GM23338 (cell line): ENCODE data around the gene ZAR1. TPM values are rescaled to one million over a fixed set of nuclear protein-coding genes. Genes with fewer than 3 reads are reported as not detected.

Experiments
- ATAC-seq: fragments of 200-7000 bp; cut with Tn5 transposase; 3 replicates; pipeline ENCODE4 v1.9.1; 2020
- DNase-seq: peaks from one replicate; pipeline ENCODE4 v3.0.0-alpha.2; 2015; ENCODE audit warnings: low spot score
- H2AFZ ChIP-seq: fragments of 200-600 bp; sonication (generic); 2 replicates; pipeline ENCODE4 v1.8.0; 2016; ENCODE audit warnings: antibody characterized with exemption, mild to moderate bottlenecking, moderate library complexity
- H3F3A ChIP-seq: fragments of 200-600 bp; sonication (generic); replicated peaks from 2 replicates; pipeline ENCODE4 v1.8.0; 2017; ENCODE audit warnings: antibody characterized with exemption, mixed run types, low read depth
- H3K27ac ChIP-seq: fragments of 200-600 bp; sonication (generic); 2 replicates; pipeline ENCODE4 v1.6.1; 2016; ENCODE audit warnings: low read depth
- H3K27me3 ChIP-seq: fragments of 200-600 bp; sonication (generic); 2 replicates; pipeline ENCODE4 v1.8.0; 2016; ENCODE audit warnings: mild to moderate bottlenecking, mixed run types, moderate library complexity; ENCODE audit not compliant: insufficient read depth
- H3K36me3 ChIP-seq: fragments of 200-600 bp; sonication (generic); 2 replicates; pipeline ENCODE4 v1.8.0; 2016; ENCODE audit warnings: mild to moderate bottlenecking; ENCODE audit not compliant: insufficient read depth
- H3K4me1 ChIP-seq: fragments of 200-600 bp; sonication (generic); 2 replicates; pipeline ENCODE4 v1.8.0; 2016; ENCODE audit warnings: mild to moderate bottlenecking, moderate library complexity; ENCODE audit not compliant: insufficient read depth
- H3K4me2 ChIP-seq: fragments of 200-600 bp; sonication (generic); 2 replicates; pipeline ENCODE4 v1.7.1; 2017; ENCODE audit warnings: mixed run types
- H3K4me3 ChIP-seq: fragments of 200-600 bp; sonication (generic); 2 replicates; pipeline ENCODE4 v1.6.1; 2016; ENCODE audit warnings: mixed run types
- H3K79me2 ChIP-seq: fragments of 200-600 bp; sonication (generic); replicated peaks from 2 replicates; pipeline ENCODE4 v1.8.0; 2017; ENCODE audit warnings: mild to moderate bottlenecking; ENCODE audit not compliant: insufficient read depth
- H3K9me2 ChIP-seq: fragments of 200-600 bp; sonication (generic); 2 replicates; pipeline ENCODE4 v1.8.0; 2017; ENCODE audit not compliant: insufficient read depth
- H4K20me1 ChIP-seq: fragments of 200-600 bp; sonication (generic); replicated peaks from 2 replicates; pipeline ENCODE4 v1.8.0; 2017; ENCODE audit warnings: mild to moderate bottlenecking; ENCODE audit not compliant: insufficient read depth
- H3K27ac Mint-ChIP-seq: 2 replicates; pipeline ENCODE4 v1.8.0; 2020; ENCODE audit warnings: inconsistent platforms, mild to moderate bottlenecking, moderate library complexity, mixed read lengths
- H3K27me3 Mint-ChIP-seq: 3 replicates; pipeline ENCODE4 v1.8.0; 2022; ENCODE audit warnings: low read depth, mild to moderate bottlenecking, moderate library complexity, mixed read lengths, inconsistent platforms; ENCODE audit not compliant: insufficient read depth, poor library complexity
- H3K36me3 Mint-ChIP-seq: 3 replicates; pipeline ENCODE4 v1.8.0; 2021; ENCODE audit warnings: low read depth, mild to moderate bottlenecking, inconsistent platforms, moderate library complexity, mixed read lengths
- H3K4me1 Mint-ChIP-seq: 3 replicates; pipeline ENCODE4 v1.8.0; 2020; ENCODE audit warnings: mild to moderate bottlenecking, inconsistent platforms, mixed read lengths
- H3K4me3 Mint-ChIP-seq: 3 replicates; pipeline ENCODE4 v1.8.0; 2021; ENCODE audit warnings: moderate library complexity, mild to moderate bottlenecking, inconsistent platforms, mixed read lengths
- H3K9me3 Mint-ChIP-seq: 3 replicates; pipeline ENCODE4 v1.8.0; 2020; ENCODE audit warnings: moderate library complexity, mild to moderate bottlenecking, inconsistent platforms, mixed read lengths
- CREB1 ChIP-seq: fragments of 250-450 bp; sonication (Bioruptor Pico); IDR thresholded peaks from 2 replicates; pipeline ENCODE4 v1.5.0; 2020; ENCODE audit warnings: low read depth, mild to moderate bottlenecking, moderate library complexity
- EZH2phosphoT487 ChIP-seq: fragments of 200-600 bp; sonication (generic); IDR thresholded peaks from one replicate; pipeline ENCODE4 v1.8.1; 2018; ENCODE audit warnings: antibody characterized with exemption; ENCODE audit not compliant: unreplicated experiment
- JUNB ChIP-seq: IDR thresholded peaks from one replicate; pipeline ENCODE4 v1.6.1; 2016; ENCODE audit warnings: antibody characterized with exemption; ENCODE audit not compliant: unreplicated experiment
- NANOG ChIP-seq: IDR thresholded peaks from 2 replicates; pipeline ENCODE4 v1.6.1; 2016; ENCODE audit warnings: antibody characterized with exemption, borderline replicate concordance
- ZNF114 ChIP-seq: fragments of 250-450 bp; sonication (Bioruptor Pico); IDR thresholded peaks from 2 replicates; pipeline ENCODE4 v1.5.0; 2020; ENCODE audit warnings: mild to moderate bottlenecking, moderate library complexity
- polyA plus RNA-seq: library from polyadenylated mRNA; unstranded; fragments of >200 nt; fragmentation: Nextera tagmentation; extraction: Ambion mirVana; gene quantifications from 2 replicates; pipeline ENCODE4 v1.2.1, GENCODE V29; 2016
- total RNA-seq: library from RNA; depleted of rRNA; stranded (reverse); fragments of >200 nt; shearing (Covaris generic); gene quantifications from 2 replicates; pipeline ENCODE4 v1.2.3, GENCODE V29; 2014
- TF ChIP-seq, protein P1 (sequence below): fragments of 250-450 bp; sonication (Bioruptor Pico); IDR thresholded peaks from 2 replicates; pipeline ENCODE4 v1.5.0; 2020; ENCODE audit warnings: mild to moderate bottlenecking, moderate library complexity
- TF ChIP-seq, protein P2 (sequence below), 2 experiments: fragments of 200-600 bp in 1 of 2; sonication (generic) in 1 of 2; conservative IDR thresholded peaks; 2 replicates each; pipeline versions ENCODE4 v1.5.1 to v1.6.1; 2016 to 2017; ENCODE audit warnings: antibody characterized with exemption in 2 of 2, low read depth in 2 of 2, mild to moderate bottlenecking in 2 of 2, moderate library complexity in 1 of 2

Gene ZAR1
- total and polyA plus RNA-seq, 2 experiments from 2014 or later: 0.27 to 1.6 TPM

DNA sequence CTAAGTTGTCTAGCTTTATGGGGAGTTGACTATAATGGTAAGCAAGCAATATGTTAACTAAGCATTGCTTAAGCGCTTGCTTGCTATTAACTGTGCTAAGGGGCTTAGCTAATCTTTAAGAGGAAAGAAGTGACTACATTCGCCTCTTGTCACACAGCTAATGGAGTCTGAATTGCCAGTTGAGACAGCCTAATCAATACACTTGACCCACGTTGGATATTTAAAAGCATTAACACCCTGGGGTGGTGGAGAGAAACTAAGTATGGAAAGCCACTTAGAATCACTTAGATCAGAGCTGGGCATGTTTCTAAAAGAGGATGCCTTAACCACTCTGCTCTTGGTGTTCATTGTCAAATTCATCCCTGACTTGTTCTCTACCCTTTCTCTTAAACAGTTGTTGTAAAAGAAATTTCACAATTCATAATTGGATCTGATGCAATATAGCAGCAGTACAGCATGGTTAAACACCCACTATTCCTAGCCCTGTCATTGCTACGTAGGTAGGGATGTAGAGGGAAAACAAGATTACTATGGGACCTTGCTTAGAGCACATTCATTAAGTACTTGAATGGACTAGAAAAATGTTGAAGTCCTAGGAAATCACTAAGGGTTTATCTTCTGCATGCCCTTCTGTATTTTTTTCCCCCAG lies 3.5 kb downstream of the ZAR1 start (continued):
- TF ChIP-seq, protein P1, sequence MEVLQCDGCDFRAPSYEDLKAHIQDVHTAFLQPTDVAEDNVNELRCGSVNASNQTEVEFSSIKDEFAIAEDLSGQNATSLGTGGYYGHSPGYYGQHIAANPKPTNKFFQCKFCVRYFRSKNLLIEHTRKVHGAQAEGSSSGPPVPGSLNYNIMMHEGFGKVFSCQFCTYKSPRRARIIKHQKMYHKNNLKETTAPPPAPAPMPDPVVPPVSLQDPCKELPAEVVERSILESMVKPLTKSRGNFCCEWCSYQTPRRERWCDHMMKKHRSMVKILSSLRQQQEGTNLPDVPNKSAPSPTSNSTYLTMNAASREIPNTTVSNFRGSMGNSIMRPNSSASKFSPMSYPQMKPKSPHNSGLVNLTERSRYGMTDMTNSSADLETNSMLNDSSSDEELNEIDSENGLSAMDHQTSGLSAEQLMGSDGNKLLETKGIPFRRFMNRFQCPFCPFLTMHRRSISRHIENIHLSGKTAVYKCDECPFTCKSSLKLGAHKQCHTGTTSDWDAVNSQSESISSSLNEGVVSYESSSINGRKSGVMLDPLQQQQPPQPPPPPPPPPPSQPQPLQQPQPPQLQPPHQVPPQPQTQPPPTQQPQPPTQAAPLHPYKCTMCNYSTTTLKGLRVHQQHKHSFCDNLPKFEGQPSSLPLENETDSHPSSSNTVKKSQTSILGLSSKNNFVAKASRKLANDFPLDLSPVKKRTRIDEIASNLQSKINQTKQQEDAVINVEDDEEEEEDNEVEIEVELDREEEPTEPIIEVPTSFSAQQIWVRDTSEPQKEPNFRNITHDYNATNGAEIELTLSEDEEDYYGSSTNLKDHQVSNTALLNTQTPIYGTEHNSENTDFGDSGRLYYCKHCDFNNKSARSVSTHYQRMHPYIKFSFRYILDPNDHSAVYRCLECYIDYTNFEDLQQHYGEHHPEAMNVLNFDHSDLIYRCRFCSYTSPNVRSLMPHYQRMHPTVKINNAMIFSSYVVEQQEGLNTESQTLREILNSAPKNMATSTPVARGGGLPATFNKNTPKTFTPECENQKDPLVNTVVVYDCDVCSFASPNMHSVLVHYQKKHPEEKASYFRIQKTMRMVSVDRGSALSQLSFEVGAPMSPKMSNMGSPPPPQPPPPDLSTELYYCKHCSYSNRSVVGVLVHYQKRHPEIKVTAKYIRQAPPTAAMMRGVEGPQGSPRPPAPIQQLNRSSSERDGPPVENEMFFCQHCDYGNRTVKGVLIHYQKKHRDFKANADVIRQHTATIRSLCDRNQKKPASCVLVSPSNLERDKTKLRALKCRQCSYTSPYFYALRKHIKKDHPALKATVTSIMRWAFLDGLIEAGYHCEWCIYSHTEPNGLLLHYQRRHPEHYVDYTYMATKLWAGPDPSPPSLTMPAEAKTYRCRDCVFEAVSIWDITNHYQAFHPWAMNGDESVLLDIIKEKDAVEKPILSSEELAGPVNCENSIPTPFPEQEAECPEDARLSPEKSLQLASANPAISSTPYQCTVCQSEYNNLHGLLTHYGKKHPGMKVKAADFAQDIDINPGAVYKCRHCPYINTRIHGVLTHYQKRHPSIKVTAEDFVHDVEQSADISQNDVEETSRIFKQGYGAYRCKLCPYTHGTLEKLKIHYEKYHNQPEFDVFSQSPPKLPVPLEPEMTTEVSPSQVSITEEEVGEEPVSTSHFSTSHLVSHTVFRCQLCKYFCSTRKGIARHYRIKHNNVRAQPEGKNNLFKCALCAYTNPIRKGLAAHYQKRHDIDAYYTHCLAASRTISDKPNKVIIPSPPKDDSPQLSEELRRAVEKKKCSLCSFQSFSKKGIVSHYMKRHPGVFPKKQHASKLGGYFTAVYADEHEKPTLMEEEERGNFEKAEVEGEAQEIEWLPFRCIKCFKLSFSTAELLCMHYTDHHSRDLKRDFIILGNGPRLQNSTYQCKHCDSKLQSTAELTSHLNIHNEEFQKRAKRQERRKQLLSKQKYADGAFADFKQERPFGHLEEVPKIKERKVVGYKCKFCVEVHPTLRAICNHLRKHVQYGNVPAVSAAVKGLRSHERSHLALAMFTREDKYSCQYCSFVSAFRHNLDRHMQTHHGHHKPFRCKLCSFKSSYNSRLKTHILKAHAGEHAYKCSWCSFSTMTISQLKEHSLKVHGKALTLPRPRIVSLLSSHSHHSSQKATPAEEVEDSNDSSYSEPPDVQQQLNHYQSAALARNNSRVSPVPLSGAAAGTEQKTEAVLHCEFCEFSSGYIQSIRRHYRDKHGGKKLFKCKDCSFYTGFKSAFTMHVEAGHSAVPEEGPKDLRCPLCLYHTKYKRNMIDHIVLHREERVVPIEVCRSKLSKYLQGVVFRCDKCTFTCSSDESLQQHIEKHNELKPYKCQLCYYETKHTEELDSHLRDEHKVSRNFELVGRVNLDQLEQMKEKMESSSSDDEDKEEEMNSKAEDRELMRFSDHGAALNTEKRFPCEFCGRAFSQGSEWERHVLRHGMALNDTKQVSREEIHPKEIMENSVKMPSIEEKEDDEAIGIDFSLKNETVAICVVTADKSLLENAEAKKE: no peak

DNA sequence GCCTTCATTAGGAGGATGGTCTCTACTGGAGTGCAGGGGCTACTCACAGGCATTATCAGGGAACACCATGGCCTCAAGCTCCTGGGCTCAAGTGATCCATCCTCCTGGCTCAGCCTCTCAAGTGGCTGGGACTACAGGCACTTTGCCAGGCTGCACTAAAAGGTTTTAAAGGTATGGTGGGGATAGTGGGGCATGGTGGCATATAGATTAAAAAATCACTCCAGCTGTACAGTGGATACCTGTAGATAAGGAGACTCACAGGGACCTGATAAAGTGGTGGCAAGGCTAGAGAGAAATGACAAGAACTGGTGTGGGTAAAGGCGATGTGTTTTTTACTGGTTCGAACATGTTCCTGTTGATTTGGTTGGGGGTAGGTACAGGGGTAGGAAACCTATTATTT lies 5.9 kb downstream of the ZAR1 start:
- Histone ChIP-seq H4K20me1 (0 out of 2 replicates have a peak, but pooled peaks cover 4% of the 10 kb centered on the region), H2AFZ (no peak overlapping the region), H3K4me2 (no peak overlapping the region), H3K27ac (no peak overlapping the region), H3K79me2 (no peaks in the 10 kb centered on the region), H3K27me3 (peaks cover 31% of the 10 kb centered on the region), H3F3A (peaks cover 11% of the 10 kb centered on the region), H3K4me1 (peaks cover 19% of the 10 kb centered on the region), H3K36me3 (no peaks in the 10 kb centered on the region), H3K9me2 (no peaks in the 10 kb centered on the region), H3K4me3 (no peak overlapping the region)
- no peaks in the 10 kb centered on the region for H3K9me3 Mint-ChIP-seq
- peaks cover 6% of the 10 kb centered on the region; the same call in 2 of the 3 replicates for H3K36me3 Mint-ChIP-seq
- ATAC-seq (no peak), DNase-seq (no peak)
- no peak overlapping the region for H3K4me3 Mint-ChIP-seq
- peaks cover 15% of the 10 kb centered on the region for H3K4me1 Mint-ChIP-seq
- H3K27me3 Mint-ChIP-seq: peaks cover 13% of the 10 kb centered on the region
- no peak overlapping the region for H3K27ac Mint-ChIP-seq
- TF ChIP-seq JUNB: no peak
- TF ChIP-seq, protein P2, sequence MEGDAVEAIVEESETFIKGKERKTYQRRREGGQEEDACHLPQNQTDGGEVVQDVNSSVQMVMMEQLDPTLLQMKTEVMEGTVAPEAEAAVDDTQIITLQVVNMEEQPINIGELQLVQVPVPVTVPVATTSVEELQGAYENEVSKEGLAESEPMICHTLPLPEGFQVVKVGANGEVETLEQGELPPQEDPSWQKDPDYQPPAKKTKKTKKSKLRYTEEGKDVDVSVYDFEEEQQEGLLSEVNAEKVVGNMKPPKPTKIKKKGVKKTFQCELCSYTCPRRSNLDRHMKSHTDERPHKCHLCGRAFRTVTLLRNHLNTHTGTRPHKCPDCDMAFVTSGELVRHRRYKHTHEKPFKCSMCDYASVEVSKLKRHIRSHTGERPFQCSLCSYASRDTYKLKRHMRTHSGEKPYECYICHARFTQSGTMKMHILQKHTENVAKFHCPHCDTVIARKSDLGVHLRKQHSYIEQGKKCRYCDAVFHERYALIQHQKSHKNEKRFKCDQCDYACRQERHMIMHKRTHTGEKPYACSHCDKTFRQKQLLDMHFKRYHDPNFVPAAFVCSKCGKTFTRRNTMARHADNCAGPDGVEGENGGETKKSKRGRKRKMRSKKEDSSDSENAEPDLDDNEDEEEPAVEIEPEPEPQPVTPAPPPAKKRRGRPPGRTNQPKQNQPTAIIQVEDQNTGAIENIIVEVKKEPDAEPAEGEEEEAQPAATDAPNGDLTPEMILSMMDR (conservative IDR thresholded peaks at IDR 0.05; ENCODE audit: low read depth in 2 of 2): no peak
- TF ChIP-seq CREB1: no peak
- no peak for TF ChIP-seq NANOG
- no peak for TF ChIP-seq EZH2phosphoT487
- no peak for TF ChIP-seq ZNF114 (CRISPR knock-in tag)
- TF ChIP-seq, protein P1: no peak
